ENCODE results near the gene SMTNL2.

The SMTNL2 gene

DNA sequence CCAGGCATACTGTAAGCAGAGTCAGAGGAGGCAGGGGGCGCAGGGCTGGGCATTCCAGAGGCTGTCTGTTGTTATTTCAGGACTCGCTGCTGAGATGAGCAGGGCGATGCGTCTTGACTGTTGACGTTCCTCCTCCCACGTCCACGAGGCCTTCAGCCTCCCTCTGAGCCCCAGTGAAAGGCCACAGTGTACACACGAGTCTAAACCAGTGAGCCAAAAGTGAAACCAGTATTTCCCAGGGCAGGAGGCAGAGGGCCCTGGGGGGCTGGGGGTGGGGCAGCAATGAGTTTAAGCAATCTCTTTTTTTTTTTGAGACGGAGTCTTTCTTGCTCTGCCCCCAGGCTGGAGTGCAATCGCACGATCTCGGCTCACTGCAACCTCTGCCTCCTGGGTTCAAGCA lies 21.5 kb downstream of the SMTNL2 start:
- TF ChIP-seq, protein P1, sequence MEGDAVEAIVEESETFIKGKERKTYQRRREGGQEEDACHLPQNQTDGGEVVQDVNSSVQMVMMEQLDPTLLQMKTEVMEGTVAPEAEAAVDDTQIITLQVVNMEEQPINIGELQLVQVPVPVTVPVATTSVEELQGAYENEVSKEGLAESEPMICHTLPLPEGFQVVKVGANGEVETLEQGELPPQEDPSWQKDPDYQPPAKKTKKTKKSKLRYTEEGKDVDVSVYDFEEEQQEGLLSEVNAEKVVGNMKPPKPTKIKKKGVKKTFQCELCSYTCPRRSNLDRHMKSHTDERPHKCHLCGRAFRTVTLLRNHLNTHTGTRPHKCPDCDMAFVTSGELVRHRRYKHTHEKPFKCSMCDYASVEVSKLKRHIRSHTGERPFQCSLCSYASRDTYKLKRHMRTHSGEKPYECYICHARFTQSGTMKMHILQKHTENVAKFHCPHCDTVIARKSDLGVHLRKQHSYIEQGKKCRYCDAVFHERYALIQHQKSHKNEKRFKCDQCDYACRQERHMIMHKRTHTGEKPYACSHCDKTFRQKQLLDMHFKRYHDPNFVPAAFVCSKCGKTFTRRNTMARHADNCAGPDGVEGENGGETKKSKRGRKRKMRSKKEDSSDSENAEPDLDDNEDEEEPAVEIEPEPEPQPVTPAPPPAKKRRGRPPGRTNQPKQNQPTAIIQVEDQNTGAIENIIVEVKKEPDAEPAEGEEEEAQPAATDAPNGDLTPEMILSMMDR (IDR thresholded peaks at IDR 0.05; ENCODE audit: low read depth, low read length): no peak
- no peak for DNase-seq (ENCODE audit: extremely low read depth, low read depth)

DNA sequence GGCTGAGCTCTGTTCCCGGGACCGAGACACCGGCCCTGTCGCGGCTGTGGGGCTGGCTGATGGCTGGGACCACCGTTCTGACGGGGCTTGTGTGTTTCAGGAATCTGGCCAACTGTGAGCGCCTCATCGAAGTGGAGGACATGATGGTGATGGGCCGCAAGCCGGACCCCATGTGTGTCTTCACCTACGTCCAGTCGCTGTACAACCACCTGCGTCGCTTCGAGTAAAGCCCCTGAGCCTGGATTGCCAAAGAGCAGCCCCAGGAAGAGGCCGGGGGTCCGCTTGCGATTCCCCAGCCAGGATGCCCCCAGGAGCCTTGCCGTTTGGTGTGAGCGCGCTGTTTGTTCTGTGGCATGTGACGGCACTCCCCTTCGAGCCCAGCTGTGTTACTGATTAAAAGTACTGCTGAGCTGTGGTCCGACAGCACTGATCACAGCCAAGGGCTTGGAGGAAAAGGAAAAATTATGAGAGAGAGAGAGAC lies 23.0 kb downstream of the SMTNL2 start:
- no peak for DNase-seq (ENCODE audit: extremely low read depth, low read depth)
- TF ChIP-seq, protein P1 (IDR thresholded peaks at IDR 0.05; ENCODE audit: low read depth, low read length): no peak

DNA sequence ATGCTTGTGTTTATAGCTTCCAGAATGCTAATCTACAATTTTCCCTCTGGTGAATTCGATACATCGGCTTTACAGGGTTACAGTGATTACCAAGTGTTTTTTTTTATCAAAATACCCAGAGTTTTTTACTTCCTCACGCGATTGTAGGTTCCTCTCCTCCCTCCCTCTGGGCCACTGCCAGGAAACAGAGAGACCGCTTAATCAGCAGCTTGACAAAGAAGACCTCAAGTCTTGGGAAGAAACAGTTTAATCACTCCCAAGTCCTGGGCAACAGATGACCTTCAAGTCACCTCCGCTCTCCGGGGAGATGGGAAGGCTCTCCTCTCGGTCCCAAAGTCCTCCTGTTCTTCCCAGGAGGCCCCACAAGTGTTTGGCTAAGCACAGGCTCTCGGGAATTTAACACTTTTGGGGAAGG lies 23.5 kb downstream of the SMTNL2 start:
- DNase-seq (ENCODE audit: extremely low read depth, low read depth): no peak
- TF ChIP-seq, protein P1 (IDR thresholded peaks at IDR 0.05; ENCODE audit: low read depth, low read length): no peak

DNA sequence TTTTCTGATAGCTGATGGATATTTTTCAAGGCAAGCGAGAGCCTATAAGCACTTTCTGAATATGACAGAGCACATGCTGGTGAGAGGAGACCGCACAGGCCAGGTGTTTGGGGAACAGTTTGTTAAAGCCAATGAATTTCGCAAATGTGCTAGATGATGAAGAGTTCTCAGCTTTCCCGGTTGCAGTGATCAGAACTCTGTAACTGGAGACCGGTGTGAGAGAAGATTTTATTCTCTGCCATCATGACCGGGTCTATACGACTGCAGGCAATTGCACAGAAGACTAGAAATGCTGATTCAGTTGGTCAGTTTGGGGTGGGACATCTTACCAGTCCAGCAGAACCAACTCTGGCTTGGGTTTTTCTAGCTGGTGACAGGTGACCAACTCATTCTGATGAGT lies 25.4 kb downstream of the SMTNL2 start:
- TF ChIP-seq, protein P1 (IDR thresholded peaks at IDR 0.05; ENCODE audit: low read depth, low read length): no peak
- DNase-seq (ENCODE audit: extremely low read depth, low read depth): no peak

DNA sequence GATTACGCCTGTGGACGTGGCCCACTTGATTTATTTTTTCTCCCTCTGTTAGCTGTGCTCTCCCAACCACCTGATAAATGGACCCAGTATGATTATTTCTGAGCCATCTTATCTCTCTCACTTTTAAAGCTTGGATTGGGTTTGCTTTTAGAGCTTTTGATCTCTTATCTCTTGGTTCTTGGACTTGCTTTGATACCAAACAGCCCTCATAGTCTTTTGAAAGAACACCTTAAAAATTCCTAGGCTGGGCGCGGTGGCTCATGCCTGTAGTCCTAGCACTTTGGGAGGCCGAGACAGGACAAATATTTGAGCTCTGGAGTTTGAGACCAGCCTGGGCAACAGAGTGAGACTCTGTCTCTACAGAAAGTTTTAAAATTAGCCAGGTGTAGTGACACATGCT lies 25.8 kb downstream of the SMTNL2 start:
- no peak for DNase-seq (ENCODE audit: extremely low read depth, low read depth)
- TF ChIP-seq, protein P1 (IDR thresholded peaks at IDR 0.05; ENCODE audit: low read depth, low read length): no peak

DNA sequence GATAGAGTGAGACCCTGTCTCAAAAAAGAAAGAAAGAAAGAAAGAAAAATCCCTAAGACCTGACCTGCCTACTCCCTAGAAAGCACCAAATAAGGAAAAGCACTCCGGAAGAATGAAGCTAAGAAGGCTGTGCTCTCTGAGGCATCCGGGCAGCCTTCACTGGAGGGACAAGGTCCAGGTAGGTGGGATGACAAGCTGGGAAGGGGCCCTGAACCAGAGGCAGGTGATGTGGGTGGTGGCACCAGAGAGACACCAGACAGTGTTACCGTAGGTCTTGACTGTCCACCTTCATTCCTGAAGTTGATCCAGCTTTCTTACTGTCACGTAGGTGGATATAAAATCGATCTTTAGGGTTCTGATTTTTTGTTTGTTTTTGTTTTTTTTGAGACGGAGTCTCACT lies 26.3 kb downstream of the SMTNL2 start:
- TF ChIP-seq, protein P1 (IDR thresholded peaks at IDR 0.05; ENCODE audit: low read depth, low read length): no peak
- DNase-seq (ENCODE audit: extremely low read depth, low read depth): no peak

DNA sequence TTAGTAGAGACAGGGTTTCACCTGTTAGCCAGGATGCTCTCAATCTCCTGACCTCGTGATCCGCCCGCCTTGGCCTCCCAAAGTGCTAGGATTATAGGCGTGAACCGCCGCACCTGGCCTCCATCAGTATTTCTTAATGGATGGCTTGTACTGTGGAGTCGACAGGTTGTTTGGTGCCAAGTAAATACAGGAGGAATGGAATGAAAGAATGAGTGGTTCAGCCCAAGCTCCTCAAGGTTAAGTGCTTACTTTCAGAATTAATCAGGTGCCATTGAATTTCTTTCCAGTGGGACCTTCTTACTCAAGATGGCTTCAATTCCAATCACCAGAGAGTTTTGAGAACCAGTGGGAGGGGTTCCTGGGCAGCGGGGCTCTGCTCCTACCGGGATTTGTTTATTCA lies 32.1 kb downstream of the SMTNL2 start:
- DNase-seq (ENCODE audit: extremely low read depth, low read depth): no peak
- TF ChIP-seq, protein P1 (IDR thresholded peaks at IDR 0.05; ENCODE audit: low read depth, low read length): no peak

Data from AG09319 (cell line).